Measurements from ENCODE around the gene GRK2.

DNA sequence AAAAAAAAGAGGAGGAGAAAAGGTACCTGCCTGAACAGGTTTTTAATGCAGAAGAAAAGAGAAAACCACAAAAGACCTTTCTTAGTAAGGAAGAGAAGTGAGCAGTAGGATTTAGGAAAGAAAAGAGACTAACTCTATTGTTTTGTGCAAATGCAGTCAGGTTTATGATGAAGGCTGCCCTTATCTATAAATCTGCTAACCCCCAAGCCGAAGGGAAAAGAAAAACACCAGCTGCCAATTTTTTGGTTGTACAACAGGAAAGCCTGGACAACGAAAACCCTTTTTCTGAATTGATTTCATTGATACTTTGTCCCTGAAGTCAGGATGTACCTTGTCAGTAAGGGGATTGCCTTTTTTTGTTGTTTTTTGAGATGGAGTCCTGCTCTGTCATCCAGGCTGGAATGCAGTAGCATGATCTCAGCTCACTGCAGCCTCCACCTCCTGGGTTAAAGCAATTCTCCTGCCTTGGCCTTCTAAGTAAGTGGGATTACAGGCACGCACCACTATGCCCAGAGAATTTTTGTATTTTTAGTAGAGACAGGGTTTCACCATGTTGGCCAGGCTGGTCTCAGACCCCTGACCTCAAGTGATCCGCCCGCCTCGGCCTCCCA, 65.9 kb downstream of the GRK2 start:
- TF ChIP-seq CTCF (IDR thresholded peaks at IDR 0.05) (no peak), POLR2A (IDR thresholded peaks at IDR 0.05) (no peak)

Data from adrenal gland (tissue), 5 donors.